Skeletal muscle satellite cell (primary cell): ENCODE data around the gene MAPK8.
"Not testable (repeated sequence)": the region's sequence is repeated elsewhere in the genome, so short reads cannot be mapped to it uniquely, and the experiment has no call there.

Source experiments
- H3K27me3 ChIP-seq: 2 replicates; pipeline ENCODE4 v1.7.0; 2013; ENCODE audit warnings: low read length; ENCODE audit not compliant: control insufficient read depth, insufficient read depth
- H3K36me3 ChIP-seq: 2 replicates; pipeline ENCODE4 v1.7.0; 2013; ENCODE audit warnings: mild to moderate bottlenecking, control low read depth, low read length; ENCODE audit not compliant: insufficient read depth
- H3K4me1 ChIP-seq: 2 replicates; pipeline ENCODE4 v1.7.0; 2013; ENCODE audit warnings: low read length; ENCODE audit not compliant: control insufficient read depth, insufficient read depth
- H3K4me2 ChIP-seq: 2 replicates; pipeline ENCODE4 v1.7.0; 2013; ENCODE audit warnings: mild to moderate bottlenecking, low read length
- H3K4me3 ChIP-seq: 2 replicates; pipeline ENCODE4 v1.7.0; 2013; ENCODE audit warnings: low read length
- H3K9ac ChIP-seq: 2 replicates; pipeline ENCODE4 v1.7.0; 2013; ENCODE audit warnings: mild to moderate bottlenecking, low read depth, low read length, moderate library complexity
- H3K9me3 ChIP-seq: replicated peaks from 2 replicates; pipeline ENCODE4 v1.7.0; 2013; ENCODE audit warnings: mild to moderate bottlenecking, control low read depth, low read length

MAPK8 gene

DNA sequence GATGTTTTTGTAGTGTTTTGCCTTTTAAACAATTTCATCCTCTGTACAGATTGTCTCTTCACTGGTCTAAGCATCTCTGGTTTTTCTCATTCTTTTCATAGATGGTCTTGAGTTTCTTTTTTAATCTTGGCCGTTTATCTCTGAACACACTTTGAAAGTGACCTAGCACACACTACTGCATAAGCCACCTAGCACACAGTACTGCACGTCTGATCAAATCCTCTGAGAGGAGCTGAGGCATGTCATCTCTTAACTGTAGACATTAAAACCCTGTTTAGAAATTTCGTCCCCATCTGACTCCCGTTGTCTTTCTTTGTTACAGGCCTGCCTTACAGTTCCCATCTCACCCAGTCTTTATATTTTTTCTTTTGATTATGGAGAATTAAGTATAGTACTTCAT is 100.2 kb downstream of the MAPK8 start:
- Histone ChIP-seq H3K4me2 (no peak overlapping the region), H3K9ac (no peak overlapping the region), H3K9me3 (no peaks in the 10 kb centered on the region), H3K27me3 (no peaks in the 10 kb centered on the region), H3K4me3 (no peak overlapping the region), H3K36me3 (no peaks in the 10 kb centered on the region), H3K4me1 (peaks cover 7% of the 10 kb centered on the region)

DNA sequence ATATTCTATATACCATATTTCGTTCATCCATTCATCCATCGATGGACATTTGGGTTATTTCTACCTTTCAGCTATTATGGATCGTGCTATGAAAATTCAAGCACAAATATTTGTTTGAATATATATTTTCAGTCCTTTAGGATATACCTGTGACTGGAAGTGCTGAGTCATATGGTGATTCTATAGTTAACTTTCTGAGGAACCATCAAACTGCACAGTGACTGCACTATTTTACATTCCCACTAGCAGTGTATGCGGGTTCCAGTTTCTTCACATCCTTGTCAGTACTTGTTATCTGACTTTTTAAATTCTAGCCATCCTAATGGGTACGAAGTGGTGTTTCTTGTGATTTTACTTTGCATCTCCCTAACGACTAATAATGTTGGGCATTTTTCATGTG is 104.0 kb downstream of the MAPK8 start:
- no peak overlapping the region for H3K9ac ChIP-seq
- no peaks in the 10 kb centered on the region for H3K27me3 ChIP-seq
- peaks cover 18% of the 10 kb centered on the region for H3K4me1 ChIP-seq
- H3K4me2 ChIP-seq = no peak overlapping the region
- H3K9me3 ChIP-seq = no peaks in the 10 kb centered on the region
- H3K4me3 ChIP-seq = no peak overlapping the region
- peaks cover 10% of the 10 kb centered on the region for H3K36me3 ChIP-seq

GRCh38 chr10:48411510-48411909 is 105.0 kb downstream of the MAPK8 start:
- Histone ChIP-seq H3K4me2 (no peak overlapping the region), H3K9ac (no peak overlapping the region), H3K4me1 (peaks cover 16% of the 10 kb centered on the region), H3K27me3 (no peaks in the 10 kb centered on the region), H3K4me3 (no peak overlapping the region), H3K36me3 (peaks cover 10% of the 10 kb centered on the region), H3K9me3 (no peaks in the 10 kb centered on the region)

- H3K36me3 ChIP-seq = peaks cover 10% of the 10 kb centered on the region
- no peaks in the 10 kb centered on the region for H3K27me3 ChIP-seq
- H3K9ac ChIP-seq = no peak overlapping the region
- no peaks in the 10 kb centered on the region for H3K9me3 ChIP-seq
- no peak overlapping the region for H3K4me3 ChIP-seq
- H3K4me1 ChIP-seq = peaks cover 18% of the 10 kb centered on the region
- H3K4me2 ChIP-seq = no peak overlapping the region
These were observed 105.6 kb downstream of the MAPK8 start for GRCh38 chr10:48412081-48412480.

- peaks cover 10% of the 10 kb centered on the region for H3K36me3 ChIP-seq
- H3K9me3 ChIP-seq = no peaks in the 10 kb centered on the region
- H3K4me3 ChIP-seq = no peak overlapping the region
- H3K9ac ChIP-seq = no peak overlapping the region
- no peaks in the 10 kb centered on the region for H3K27me3 ChIP-seq
- peaks cover 18% of the 10 kb centered on the region for H3K4me1 ChIP-seq
- no peak overlapping the region for H3K4me2 ChIP-seq
These were observed 106.5 kb downstream of the MAPK8 start for GRCh38 chr10:48412933-48413332.

- Histone ChIP-seq H3K4me3 (no peak overlapping the region), H3K4me2 (no peak overlapping the region), H3K27me3 (no peaks in the 10 kb centered on the region), H3K4me1 (peaks cover 18% of the 10 kb centered on the region), H3K9me3 (no peaks in the 10 kb centered on the region), H3K36me3 (peaks cover 10% of the 10 kb centered on the region), H3K9ac (no peak overlapping the region)
These were observed 107.7 kb downstream of the MAPK8 start for GRCh38 chr10:48414160-48414559.

- H3K4me3 ChIP-seq = no peak overlapping the region
- H3K9me3 ChIP-seq = no peaks in the 10 kb centered on the region
- H3K27me3 ChIP-seq = no peaks in the 10 kb centered on the region
These were observed 108.3 kb downstream of the MAPK8 start for GRCh38 chr10:48414778-48415177.

GRCh38 chr10:48416584-48417232 is 110.2 kb downstream of the MAPK8 start:
- H3K27me3 ChIP-seq = no peaks in the 10 kb centered on the region
- H3K4me2 ChIP-seq = no peak overlapping the region
- no peaks in the 10 kb centered on the region for H3K9me3 ChIP-seq
- no peak overlapping the region for H3K4me3 ChIP-seq
- H3K4me1 ChIP-seq = peaks cover 18% of the 10 kb centered on the region
- peaks cover 10% of the 10 kb centered on the region for H3K36me3 ChIP-seq
- H3K9ac ChIP-seq = no peak overlapping the region

More at GRCh38 chr10:48414778-48415177, 108.3 kb downstream of the MAPK8 start:
- Histone ChIP-seq H3K9ac (no peak overlapping the region), H3K36me3 (peaks cover 10% of the 10 kb centered on the region), H3K4me2 (peak overlapping the region; percentile 14), H3K4me1 (peaks cover 18% of the 10 kb centered on the region)

DNA sequence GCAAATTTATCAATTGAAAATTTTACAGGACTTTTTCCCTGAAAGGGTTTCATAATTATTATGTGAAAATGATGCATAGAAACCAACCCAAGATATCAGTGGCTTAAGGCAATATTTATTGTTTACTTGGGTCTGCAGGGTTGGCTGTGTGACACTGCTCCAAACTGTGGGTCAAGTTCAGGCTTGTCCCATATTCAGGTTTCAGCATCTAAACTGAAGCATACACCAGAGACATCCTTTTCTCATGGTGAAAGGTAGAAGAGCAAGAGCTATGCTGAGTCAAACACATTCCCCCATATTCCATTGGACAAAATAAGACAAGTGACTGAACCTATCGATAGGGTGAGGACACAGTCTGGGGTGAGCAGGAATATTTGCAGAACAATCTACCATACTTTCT is 110.9 kb downstream of the MAPK8 start:
- Histone ChIP-seq H3K4me2 (no peak overlapping the region), H3K36me3 (peaks cover 9% of the 10 kb centered on the region), H3K4me3 (no peak overlapping the region), H3K9me3 (no peaks in the 10 kb centered on the region), H3K9ac (no peak overlapping the region), H3K4me1 (peaks cover 18% of the 10 kb centered on the region), H3K27me3 (no peaks in the 10 kb centered on the region)

DNA sequence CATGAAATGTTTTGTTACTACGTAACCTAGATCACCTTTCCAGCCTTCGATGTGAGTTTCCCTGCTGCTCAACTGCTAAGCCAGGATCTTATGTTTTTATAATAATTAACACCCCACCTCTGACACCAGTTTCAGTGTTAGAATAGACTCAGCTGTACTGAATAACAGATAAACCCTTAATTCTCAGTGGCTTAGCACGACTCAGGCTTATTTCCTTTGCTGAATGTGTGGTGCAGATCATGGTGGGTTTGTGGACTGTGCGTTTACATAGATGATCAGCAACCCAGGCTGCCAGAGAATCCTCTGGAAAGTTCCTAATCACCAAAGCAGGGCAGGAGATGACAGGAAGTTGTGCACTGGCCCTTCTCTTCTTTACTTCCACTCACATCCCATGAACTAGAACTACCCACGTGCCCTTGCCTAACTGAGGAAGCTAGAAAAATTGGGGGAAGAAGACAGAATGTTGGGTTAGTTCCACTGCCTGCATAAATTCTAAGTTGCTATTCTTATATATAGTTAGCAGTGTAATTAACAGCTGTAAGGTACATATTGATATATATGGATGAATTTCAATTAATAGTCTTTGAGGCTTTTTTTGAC is 111.8 kb downstream of the MAPK8 start:
- Histone ChIP-seq H3K36me3 (peaks cover under 1% of the 10 kb centered on the region), H3K4me2 (no peak overlapping the region), H3K4me3 (no peak overlapping the region), H3K9ac (no peak overlapping the region), H3K4me1 (peaks cover 18% of the 10 kb centered on the region), H3K9me3 (no peaks in the 10 kb centered on the region), H3K27me3 (no peaks in the 10 kb centered on the region)

DNA sequence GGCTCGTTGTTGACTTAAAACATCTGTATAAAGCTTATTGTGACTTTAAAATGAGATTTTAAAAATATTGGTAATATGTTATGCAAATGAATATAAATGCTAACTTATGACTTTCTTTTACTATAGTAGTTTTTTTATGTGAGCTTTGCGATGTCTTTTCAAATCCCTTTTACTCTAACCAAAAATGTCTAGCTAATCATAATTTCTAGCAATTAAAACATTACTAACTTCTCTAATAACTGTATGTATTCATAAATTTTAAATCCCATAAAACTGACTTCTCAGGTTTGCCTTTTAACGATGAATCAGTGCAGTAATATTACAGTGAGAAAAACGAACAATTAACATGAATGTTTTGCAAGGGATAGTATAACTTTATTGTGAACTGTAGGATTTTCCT is 113.2 kb downstream of the MAPK8 start:
- H3K4me2 ChIP-seq = no peak overlapping the region

GRCh38 chr10:48421862-48422261 is 115.4 kb downstream of the MAPK8 start:
- not testable (repeated sequence) for H3K4me3 ChIP-seq, H3K9me3 ChIP-seq, H3K27me3 ChIP-seq, H3K4me2 ChIP-seq, H3K4me1 ChIP-seq, H3K36me3 ChIP-seq, H3K9ac ChIP-seq

More for the DNA sequence above, 113.2 kb downstream of the MAPK8 start:
- no peaks in the 10 kb centered on the region for H3K27me3 ChIP-seq
- H3K4me1 ChIP-seq = peaks cover 14% of the 10 kb centered on the region
- H3K9ac ChIP-seq = no peak overlapping the region
- H3K36me3 ChIP-seq = no peaks in the 10 kb centered on the region
- no peak overlapping the region for H3K4me3 ChIP-seq
- H3K9me3 ChIP-seq = no peaks in the 10 kb centered on the region
